ENCODE measurements around the gene RBAK.

- TF ChIP-seq CTCF (IDR thresholded peaks at IDR 0.05 in 4 of 5, conservative IDR thresholded peaks at IDR 0.05 in 1 of 5) (no peak), POLR2A (IDR thresholded peaks at IDR 0.05) (no peak)
These were observed 46.2 kb upstream of the RBAK start for GRCh38 chr7:4999369-4999950.

All from gastrocnemius medialis (tissue), 4 donors.